ENCODE data around the gene KLHL15.
"Not testable (repeated sequence)": the region's sequence is repeated elsewhere in the genome, so short reads cannot be mapped to it uniquely, and the experiment has no call there.

The KLHL15 gene

DNA sequence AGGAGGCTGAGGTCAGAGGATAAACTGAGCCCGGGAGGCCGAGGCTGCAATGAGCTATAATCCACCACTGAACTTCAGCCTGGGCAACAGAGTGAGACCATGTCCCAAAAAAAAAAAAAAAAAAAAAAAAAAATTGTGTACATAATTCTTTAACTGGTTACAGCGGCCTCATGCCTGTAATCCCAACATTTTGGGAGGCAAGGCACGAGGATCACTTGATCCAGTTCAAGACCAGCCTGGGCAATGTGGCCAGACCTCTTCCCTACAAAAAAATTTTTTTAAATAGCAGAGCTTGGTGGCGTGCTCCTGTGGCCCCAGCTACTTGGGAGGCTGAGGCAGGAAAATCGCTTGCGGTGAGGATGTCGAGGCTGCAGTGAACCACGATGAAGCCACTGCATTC is 9.3 kb downstream of the KLHL15 start:
- DNase-seq (ENCODE audit: low spot score) = no peak

- DNase-seq (ENCODE audit: low spot score) = no peak
Measured at GRCh38 chrX:24014388-24015018, 12.5 kb downstream of the KLHL15 start.

DNA sequence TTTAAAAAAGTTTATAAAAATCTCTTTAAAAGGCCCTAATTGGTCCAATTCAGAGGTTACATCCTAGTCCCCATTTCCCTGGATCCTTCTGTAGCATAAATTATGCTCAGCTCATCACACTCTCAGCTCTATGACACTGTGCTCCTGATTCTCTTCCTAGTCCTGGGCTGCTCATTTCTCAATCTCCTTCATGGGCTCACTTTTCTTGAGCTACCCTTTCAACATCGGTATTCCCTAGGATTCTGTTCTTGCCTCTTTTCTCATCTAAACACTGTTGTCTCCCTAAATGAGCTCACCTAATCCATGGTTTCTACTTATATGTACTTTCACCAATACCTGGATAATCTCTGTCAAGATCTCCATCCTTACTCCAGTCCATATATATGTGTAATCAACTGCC is 14.7 kb downstream of the KLHL15 start:
- no peak for DNase-seq (ENCODE audit: low spot score)

- DNase-seq (ENCODE audit: low spot score) = no peak
Measured at GRCh38 chrX:24005867-24006266, 21.1 kb downstream of the KLHL15 start.

GRCh38 chrX:24005028-24005427 is 22.0 kb downstream of the KLHL15 start:
- no peak for DNase-seq (ENCODE audit: low spot score)

GRCh38 chrX:24002792-24003191 is 24.2 kb downstream of the KLHL15 start:
- DNase-seq (ENCODE audit: low spot score) = no peak

- DNase-seq (ENCODE audit: low spot score) = no peak
Measured at GRCh38 chrX:24002167-24002566, 24.8 kb downstream of the KLHL15 start.

GRCh38 chrX:23999671-24000070 is 27.3 kb downstream of the KLHL15 start:
- no peak for DNase-seq (ENCODE audit: low spot score)

GRCh38 chrX:23993012-23993633 is 33.9 kb downstream of the KLHL15 start:
- DNase-seq (ENCODE audit: low spot score) = no peak

DNA sequence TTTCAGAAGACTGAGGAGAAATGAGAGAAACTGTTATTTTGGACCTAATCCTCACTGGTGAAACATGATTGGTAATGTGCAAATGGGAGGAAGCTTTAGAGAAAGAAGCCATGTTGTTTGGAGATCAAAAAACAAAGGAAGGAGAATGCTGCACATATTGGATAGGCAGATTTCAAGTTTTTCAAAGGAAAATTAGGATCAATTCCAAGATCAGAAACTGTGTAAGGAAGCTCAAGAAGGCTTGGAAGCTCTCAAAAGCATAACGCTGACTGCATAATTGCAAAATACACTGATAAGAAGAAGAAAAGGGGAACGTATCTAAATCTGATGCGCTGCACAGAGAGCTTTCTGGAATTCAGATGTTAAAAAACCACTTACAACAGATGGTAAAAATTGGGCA is 34.6 kb downstream of the KLHL15 start:
- DNase-seq (ENCODE audit: low spot score) = no peak

- DNase-seq (ENCODE audit: low spot score) = no peak
Measured at GRCh38 chrX:23990455-23990854, 36.5 kb downstream of the KLHL15 start.

GRCh38 chrX:23989689-23990088 is 37.3 kb downstream of the KLHL15 start:
- DNase-seq (ENCODE audit: low spot score) = no peak

DNA sequence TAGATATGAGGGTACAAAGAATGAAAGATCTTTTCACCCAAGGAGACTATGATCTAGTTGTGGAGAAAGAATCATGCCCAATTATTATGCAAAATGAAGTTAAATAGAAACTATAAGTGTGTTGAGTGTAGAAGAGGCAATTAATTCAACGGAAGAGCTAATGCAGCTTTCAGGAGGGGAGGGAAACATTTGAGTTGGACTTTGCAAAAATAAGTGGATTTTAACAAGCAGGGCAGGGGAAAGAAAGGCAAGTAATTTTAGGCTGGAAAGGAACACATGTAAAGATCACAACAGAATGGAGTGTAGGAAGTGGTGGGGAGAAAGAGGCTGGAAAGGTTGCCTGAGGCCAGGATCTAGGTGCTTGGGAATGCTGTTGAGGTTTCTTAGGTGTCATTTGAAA is 44.1 kb downstream of the KLHL15 start:
- no peak for DNase-seq (ENCODE audit: low spot score)

DNA sequence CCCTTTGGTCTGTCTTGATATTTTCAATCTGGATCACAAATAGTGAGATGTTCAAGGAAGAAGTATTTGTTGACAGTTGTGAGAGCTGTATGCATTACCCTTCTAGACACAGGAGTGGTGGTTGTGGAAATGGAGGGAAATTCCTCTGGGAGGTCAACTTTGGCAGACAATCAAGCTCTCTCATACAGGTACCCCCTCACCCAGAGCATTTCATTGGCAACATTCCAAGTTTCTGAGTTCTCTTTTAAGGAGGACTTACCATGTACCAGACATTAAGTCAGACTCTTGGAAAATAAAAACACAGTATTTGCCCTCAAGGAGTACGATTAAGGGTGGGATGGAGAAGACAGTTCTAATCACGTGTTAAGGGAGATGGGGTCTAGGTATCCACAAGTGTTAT is 45.3 kb downstream of the KLHL15 start:
- no peak for DNase-seq (ENCODE audit: low spot score)

- DNase-seq (ENCODE audit: low spot score) = no peak
Measured at GRCh38 chrX:23981222-23981621, 45.8 kb downstream of the KLHL15 start.

- no peak for DNase-seq (ENCODE audit: low spot score)
Measured at GRCh38 chrX:23980011-23980441, 47.0 kb downstream of the KLHL15 start.

DNA sequence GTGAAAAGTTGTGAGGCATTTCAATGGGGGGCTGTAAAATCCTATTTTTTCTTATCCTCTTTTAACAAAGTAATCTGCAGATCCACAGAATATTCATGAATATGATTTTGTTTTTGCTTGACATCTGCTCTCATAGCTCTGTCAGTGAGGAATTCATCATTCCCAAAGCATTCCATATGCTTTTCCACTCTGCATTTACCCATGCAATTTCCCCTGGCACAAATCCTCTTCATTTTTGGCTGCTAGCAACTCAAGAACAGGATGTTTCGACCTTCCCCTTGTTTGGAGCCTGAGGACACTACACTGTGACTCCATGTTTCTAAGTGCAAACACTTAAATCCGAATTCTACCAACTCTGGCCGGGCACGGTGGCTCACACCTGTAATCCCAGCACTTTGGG is 48.5 kb downstream of the KLHL15 start:
- no peak for DNase-seq (ENCODE audit: low spot score)

GRCh38 chrX:23965630-23966029 is 61.4 kb downstream of the KLHL15 start:
- DNase-seq (ENCODE audit: low spot score) = not testable (repeated sequence)

GRCh38 chrX:23964191-23964590 is 62.8 kb downstream of the KLHL15 start:
- no peak for DNase-seq (ENCODE audit: low spot score)

- DNase-seq (ENCODE audit: low spot score) = no peak
Measured at GRCh38 chrX:23959781-23960180, 67.2 kb downstream of the KLHL15 start.

- no peak for DNase-seq (ENCODE audit: low spot score)
Measured at GRCh38 chrX:23954396-23954795, 72.6 kb downstream of the KLHL15 start.

- DNase-seq (ENCODE audit: low spot score) = no peak
Measured at GRCh38 chrX:23953908-23954269, 73.1 kb downstream of the KLHL15 start.

GRCh38 chrX:23952984-23953907 is 73.7 kb downstream of the KLHL15 start:
- DNase-seq (ENCODE audit: low spot score) = no peak
